WERI-Rb-1 (cell line): ENCODE data around the gene OXER1.

Experiments
- DNase-seq: peaks from one replicate; pipeline ENCODE4 v3.0.0-alpha.2; 2020
- H3K27ac ChIP-seq: fragments of 250-450 bp; sonication (Bioruptor Pico); 2 replicates; pipeline ENCODE4 v1.5.1; 2020; ENCODE audit warnings: mild to moderate bottlenecking, moderate library complexity
- H3K27me3 ChIP-seq: fragments of 250-450 bp; sonication (Bioruptor Pico); 2 replicates; pipeline ENCODE4 v1.5.1; 2021; ENCODE audit warnings: mild to moderate bottlenecking, low read depth, moderate library complexity; ENCODE audit not compliant: insufficient read depth, severe bottlenecking
- H3K36me3 ChIP-seq: fragments of 250-450 bp; sonication (Bioruptor Pico); 2 replicates; pipeline ENCODE4 v1.5.1; 2020; ENCODE audit warnings: mild to moderate bottlenecking, moderate library complexity
- H3K4me3 ChIP-seq: 2 replicates; pipeline ENCODE4 v1.5.1; 2011; ENCODE audit warnings: low read depth, mild to moderate bottlenecking, control low read depth, low read length
- H3K9me3 ChIP-seq: fragments of 250-450 bp; sonication (Bioruptor Pico); 2 replicates; pipeline ENCODE4 v1.5.1; 2021; ENCODE audit warnings: mild to moderate bottlenecking, moderate library complexity; ENCODE audit not compliant: severe bottlenecking
- CTCF ChIP-seq: IDR thresholded peaks from 2 replicates; pipeline ENCODE4 v1.5.1; 2011; ENCODE audit warnings: low read depth, mild to moderate bottlenecking, control low read depth, inconsistent platforms, low read length

The OXER1 gene

GRCh38 chr2:42796427-42797248 is 32.7 kb upstream of the OXER1 start:
- no peak for DNase-seq
- H3K4me3 ChIP-seq = no peak overlapping the region
- peak overlapping the region; percentile 68 for H3K27ac ChIP-seq
- no peaks in the 10 kb centered on the region for H3K36me3 ChIP-seq
- peaks cover 10% of the 10 kb centered on the region for H3K9me3 ChIP-seq
- no peak for TF ChIP-seq CTCF
- H3K27me3 ChIP-seq = no peaks in the 10 kb centered on the region

- no peak for TF ChIP-seq CTCF
- Histone ChIP-seq H3K36me3 (no peaks in the 10 kb centered on the region), H3K27ac (peak overlapping the region; percentile 68), H3K9me3 (peaks cover 10% of the 10 kb centered on the region), H3K4me3 (no peak overlapping the region), H3K27me3 (no peaks in the 10 kb centered on the region)
- peak; percentile 62 for DNase-seq
Measured at GRCh38 chr2:42795841-42796301, 31.9 kb upstream of the OXER1 start.

- H3K27me3 ChIP-seq = no peaks in the 10 kb centered on the region
- no peaks in the 10 kb centered on the region for H3K36me3 ChIP-seq
- peaks cover 10% of the 10 kb centered on the region for H3K9me3 ChIP-seq
- peak overlapping the region; percentile 68 for H3K27ac ChIP-seq
- no peak for DNase-seq
- no peak for TF ChIP-seq CTCF
- no peak overlapping the region for H3K4me3 ChIP-seq
Measured at GRCh38 chr2:42795275-42795674, 31.3 kb upstream of the OXER1 start.

GRCh38 chr2:42794271-42795046 is 30.5 kb upstream of the OXER1 start:
- DNase-seq = peak; percentile 83
- Histone ChIP-seq H3K9me3 (peaks cover 10% of the 10 kb centered on the region), H3K4me3 (no peak overlapping the region), H3K27me3 (no peaks in the 10 kb centered on the region), H3K27ac (peak overlapping the region; percentile 22; the same call in 1 of the 2 replicates), H3K36me3 (no peaks in the 10 kb centered on the region)
- peak; percentile 84 for TF ChIP-seq CTCF

GRCh38 chr2:42793334-42794270 is 29.7 kb upstream of the OXER1 start:
- Histone ChIP-seq H3K27ac (no peak overlapping the region), H3K9me3 (peaks cover 10% of the 10 kb centered on the region), H3K36me3 (no peaks in the 10 kb centered on the region), H3K27me3 (no peaks in the 10 kb centered on the region), H3K4me3 (no peak overlapping the region)
- TF ChIP-seq CTCF = no peak
- no peak for DNase-seq
